Measurements from ENCODE around the gene PLCG2.

The PLCG2 gene

GRCh38 chr16:81796583-81797346 is 17.7 kb downstream of the PLCG2 start:
- Histone ChIP-seq H3K36me3 (replicated peaks in 1 of 2; ENCODE audit: control insufficient read depth in 2 of 2, insufficient read depth in 2 of 2, low read length in 2 of 2) (no peaks in the 10 kb centered on the region), H3K9me3 (replicated peaks in 1 of 2; ENCODE audit: control insufficient read depth in 2 of 2, insufficient read depth in 1 of 2, low read depth in 1 of 2, low read length in 2 of 2) (no peaks in the 10 kb centered on the region), H3K27me3 (ENCODE audit: control insufficient read depth in 3 of 3, insufficient read depth in 3 of 3, low read depth in 1 of 3, low read length in 3 of 3) (no peaks in the 10 kb centered on the region), H4K91ac (ENCODE audit: low read depth, low read length, poor library complexity) (no peak overlapping the region), H3K23ac (ENCODE audit: low read depth, low read length, poor library complexity) (no peak overlapping the region), H4K8ac (ENCODE audit: low read depth, low read length) (no peak overlapping the region), H2BK120ac (ENCODE audit: low read depth, low read length) (no peak overlapping the region), H2BK12ac (ENCODE audit: low read length) (no peak overlapping the region), H2AFZ (ENCODE audit: low read length) (no peak overlapping the region), H3K4me1 (ENCODE audit: control insufficient read depth in 2 of 2, insufficient read depth in 1 of 2, low read depth in 1 of 2, low read length in 2 of 2) (no peaks in the 10 kb centered on the region), H2AK5ac (ENCODE audit: low read depth, low read length) (no peak overlapping the region), H2BK15ac (ENCODE audit: low read length) (no peak overlapping the region), H3K4ac (ENCODE audit: low read length) (no peak overlapping the region), H3K4me2 (ENCODE audit: insufficient read depth, low read length, poor library complexity, severe bottlenecking) (no peak overlapping the region), H3K79me1 (ENCODE audit: low read depth, low read length) (no peaks in the 10 kb centered on the region), H3K9ac (ENCODE audit: low read depth, low read length, poor library complexity) (no peak overlapping the region), H3K27ac (replicated peaks; ENCODE audit: low read length) (no peak overlapping the region), H3K4me3 (ENCODE audit: low read length in 2 of 2) (no peak overlapping the region), H2BK5ac (ENCODE audit: low read length) (no peak overlapping the region), H3K18ac (ENCODE audit: low read length) (no peak overlapping the region), H3K14ac (ENCODE audit: low read length) (no peak overlapping the region)
- no peak for DNase-seq (ENCODE audit: low spot score)
- WGBS, 2 donors (ENCODE audit: extremely low coverage in 2 of 2, insufficient read length in 2 of 2, insufficient replicate concordance in 1 of 2): no CpG with 5 or more reads among the region's 10 CpGs

GRCh38 chr16:81797443-81797842 is 18.4 kb downstream of the PLCG2 start:
- DNase-seq (ENCODE audit: low spot score): no peak
- Histone ChIP-seq H3K4me1 (ENCODE audit: control insufficient read depth in 2 of 2, insufficient read depth in 1 of 2, low read depth in 1 of 2, low read length in 2 of 2) (no peaks in the 10 kb centered on the region), H2AFZ (ENCODE audit: low read length) (peak overlapping the region; percentile 22), H2BK120ac (ENCODE audit: low read depth, low read length) (no peak overlapping the region), H3K27me3 (ENCODE audit: control insufficient read depth in 3 of 3, insufficient read depth in 3 of 3, low read depth in 1 of 3, low read length in 3 of 3) (no peaks in the 10 kb centered on the region), H3K27ac (replicated peaks; ENCODE audit: low read length) (no peak overlapping the region), H3K4me3 (ENCODE audit: low read length in 2 of 2) (no peak overlapping the region), H3K4me2 (ENCODE audit: insufficient read depth, low read length, poor library complexity, severe bottlenecking) (no peak overlapping the region), H4K8ac (ENCODE audit: low read depth, low read length) (no peak overlapping the region), H3K14ac (ENCODE audit: low read length) (no peak overlapping the region), H3K9ac (ENCODE audit: low read depth, low read length, poor library complexity) (no peak overlapping the region), H3K36me3 (replicated peaks in 1 of 2; ENCODE audit: control insufficient read depth in 2 of 2, insufficient read depth in 2 of 2, low read length in 2 of 2) (no peaks in the 10 kb centered on the region), H2BK12ac (ENCODE audit: low read length) (no peak overlapping the region), H4K91ac (ENCODE audit: low read depth, low read length, poor library complexity) (no peak overlapping the region), H2AK5ac (ENCODE audit: low read depth, low read length) (no peak overlapping the region), H2BK15ac (ENCODE audit: low read length) (no peak overlapping the region), H3K4ac (ENCODE audit: low read length) (no peak overlapping the region), H3K18ac (ENCODE audit: low read length) (no peak overlapping the region), H2BK5ac (ENCODE audit: low read length) (no peak overlapping the region), H3K79me1 (ENCODE audit: low read depth, low read length) (no peaks in the 10 kb centered on the region), H3K9me3 (replicated peaks in 1 of 2; ENCODE audit: control insufficient read depth in 2 of 2, insufficient read depth in 1 of 2, low read depth in 1 of 2, low read length in 2 of 2) (no peaks in the 10 kb centered on the region), H3K23ac (ENCODE audit: low read depth, low read length, poor library complexity) (no peak overlapping the region)
- WGBS, 2 donors (ENCODE audit: extremely low coverage in 2 of 2, insufficient read length in 2 of 2, insufficient replicate concordance in 1 of 2): no CpG with 5 or more reads among the region's 6 CpGs

GRCh38 chr16:81798311-81799137 is 19.4 kb downstream of the PLCG2 start:
- DNase-seq (ENCODE audit: low spot score): no peak
- Histone ChIP-seq H4K8ac (ENCODE audit: low read depth, low read length) (no peak overlapping the region), H2AK5ac (ENCODE audit: low read depth, low read length) (no peak overlapping the region), H3K23ac (ENCODE audit: low read depth, low read length, poor library complexity) (no peak overlapping the region), H3K18ac (ENCODE audit: low read length) (peak overlapping the region; percentile 12), H3K27ac (replicated peaks; ENCODE audit: low read length) (no peak overlapping the region), H3K4ac (ENCODE audit: low read length) (no peak overlapping the region), H2BK120ac (ENCODE audit: low read depth, low read length) (no peak overlapping the region), H3K36me3 (replicated peaks in 1 of 2; ENCODE audit: control insufficient read depth in 2 of 2, insufficient read depth in 2 of 2, low read length in 2 of 2) (no peaks in the 10 kb centered on the region), H3K9me3 (replicated peaks in 1 of 2; ENCODE audit: control insufficient read depth in 2 of 2, insufficient read depth in 1 of 2, low read depth in 1 of 2, low read length in 2 of 2) (no peaks in the 10 kb centered on the region), H3K4me1 (ENCODE audit: control insufficient read depth in 2 of 2, insufficient read depth in 1 of 2, low read depth in 1 of 2, low read length in 2 of 2) (no peaks in the 10 kb centered on the region), H3K14ac (ENCODE audit: low read length) (no peak overlapping the region), H2AFZ (ENCODE audit: low read length) (peak overlapping the region; percentile 53), H3K9ac (ENCODE audit: low read depth, low read length, poor library complexity) (no peak overlapping the region), H2BK5ac (ENCODE audit: low read length) (no peak overlapping the region), H4K91ac (ENCODE audit: low read depth, low read length, poor library complexity) (no peak overlapping the region), H3K4me3 (ENCODE audit: low read length in 2 of 2) (peak overlapping the region in 1 of 2 donors; percentile 6), H3K27me3 (ENCODE audit: control insufficient read depth in 3 of 3, insufficient read depth in 3 of 3, low read depth in 1 of 3, low read length in 3 of 3) (no peaks in the 10 kb centered on the region), H3K79me1 (ENCODE audit: low read depth, low read length) (no peaks in the 10 kb centered on the region), H2BK15ac (ENCODE audit: low read length) (no peak overlapping the region), H3K4me2 (ENCODE audit: insufficient read depth, low read length, poor library complexity, severe bottlenecking) (no peak overlapping the region), H2BK12ac (ENCODE audit: low read length) (no peak overlapping the region)
- no CpG with 5 or more reads among the region's 14 CpGs for WGBS, 2 donors (ENCODE audit: extremely low coverage in 2 of 2, insufficient read length in 2 of 2, insufficient replicate concordance in 1 of 2)

GRCh38 chr16:81799138-81799504 is 20.0 kb downstream of the PLCG2 start:
- Histone ChIP-seq H3K27me3 (ENCODE audit: control insufficient read depth in 3 of 3, insufficient read depth in 3 of 3, low read depth in 1 of 3, low read length in 3 of 3) (no peaks in the 10 kb centered on the region), H4K8ac (ENCODE audit: low read depth, low read length) (no peak overlapping the region), H3K23ac (ENCODE audit: low read depth, low read length, poor library complexity) (no peak overlapping the region), H3K9ac (ENCODE audit: low read depth, low read length, poor library complexity) (no peak overlapping the region), H2AFZ (ENCODE audit: low read length) (peak overlapping the region; percentile 53), H2BK12ac (ENCODE audit: low read length) (no peak overlapping the region), H2BK5ac (ENCODE audit: low read length) (no peak overlapping the region), H3K4me2 (ENCODE audit: insufficient read depth, low read length, poor library complexity, severe bottlenecking) (no peak overlapping the region), H2BK120ac (ENCODE audit: low read depth, low read length) (no peak overlapping the region), H3K36me3 (replicated peaks in 1 of 2; ENCODE audit: control insufficient read depth in 2 of 2, insufficient read depth in 2 of 2, low read length in 2 of 2) (no peaks in the 10 kb centered on the region), H4K91ac (ENCODE audit: low read depth, low read length, poor library complexity) (no peak overlapping the region), H3K14ac (ENCODE audit: low read length) (no peak overlapping the region), H3K18ac (ENCODE audit: low read length) (no peak overlapping the region), H3K79me1 (ENCODE audit: low read depth, low read length) (no peaks in the 10 kb centered on the region), H3K4ac (ENCODE audit: low read length) (no peak overlapping the region), H3K4me1 (ENCODE audit: control insufficient read depth in 2 of 2, insufficient read depth in 1 of 2, low read depth in 1 of 2, low read length in 2 of 2) (no peaks in the 10 kb centered on the region), H3K9me3 (replicated peaks in 1 of 2; ENCODE audit: control insufficient read depth in 2 of 2, insufficient read depth in 1 of 2, low read depth in 1 of 2, low read length in 2 of 2) (no peaks in the 10 kb centered on the region), H3K4me3 (ENCODE audit: low read length in 2 of 2) (no peak overlapping the region), H2BK15ac (ENCODE audit: low read length) (no peak overlapping the region), H2AK5ac (ENCODE audit: low read depth, low read length) (no peak overlapping the region), H3K27ac (replicated peaks; ENCODE audit: low read length) (no peak overlapping the region)
- WGBS, 2 donors (ENCODE audit: extremely low coverage in 2 of 2, insufficient read length in 2 of 2, insufficient replicate concordance in 1 of 2): no CpG with 5 or more reads among the region's 2 CpGs
- DNase-seq (ENCODE audit: low spot score): no peak

Measured in neuronal stem cell (in vitro differentiated cells).